Osteoblast (primary cell): ENCODE results near the gene CCDC85C. TPM values are rescaled to one million over a fixed set of nuclear protein-coding genes. Genes with fewer than 3 reads are reported as not detected.

Source experiments
- DNase-seq: peaks from one replicate; pipeline ENCODE4 v3.0.0; 2011; ENCODE audit warnings: low spot score, mixed read lengths; ENCODE audit not compliant: insufficient read length; ENCODE audit errors: missing footprints
- H2AFZ ChIP-seq: 2 replicates; pipeline ENCODE4 v1.6.0; 2011; ENCODE audit warnings: mild to moderate bottlenecking, low read length
- H3K27ac ChIP-seq: 2 replicates; pipeline ENCODE4 v1.5.1; 2011; ENCODE audit warnings: mild to moderate bottlenecking, low read depth, low read length, moderate library complexity
- H3K27me3 ChIP-seq: 2 replicates; pipeline ENCODE4 v1.6.0; 2012; ENCODE audit warnings: mild to moderate bottlenecking, control low read depth, inconsistent platforms, low read length, moderate library complexity; ENCODE audit not compliant: insufficient read depth
- H3K36me3 ChIP-seq: 2 replicates; pipeline ENCODE4 v1.5.1; 2011; ENCODE audit warnings: mild to moderate bottlenecking, low read length, control low read depth, moderate library complexity; ENCODE audit not compliant: insufficient read depth
- H3K4me1 ChIP-seq: 2 replicates; pipeline ENCODE4 v1.5.1; 2011; ENCODE audit warnings: mild to moderate bottlenecking, low read length, control low read depth, moderate library complexity; ENCODE audit not compliant: insufficient read depth
- H3K4me2 ChIP-seq: 2 replicates; pipeline ENCODE4 v1.6.0; 2011; ENCODE audit warnings: mild to moderate bottlenecking, low read length; ENCODE audit not compliant: insufficient read depth
- H3K4me3 ChIP-seq: fragments of 200-600 bp; sonication (generic); 3 replicates; pipeline ENCODE4 v1.5.1; 2012; ENCODE audit warnings: mild to moderate bottlenecking, low read length, inconsistent platforms; ENCODE audit not compliant: insufficient read depth
- H3K79me2 ChIP-seq: 2 replicates; pipeline ENCODE4 v1.6.0; 2012; ENCODE audit warnings: mild to moderate bottlenecking, low read length, control low read depth, inconsistent platforms; ENCODE audit not compliant: insufficient read depth
- H3K9me3 ChIP-seq: 2 replicates; pipeline ENCODE4 v1.5.1; 2011; ENCODE audit warnings: low read depth, low read length, control low read depth
- H4K20me1 ChIP-seq: 2 replicates; pipeline ENCODE4 v1.6.0; 2012; ENCODE audit warnings: mild to moderate bottlenecking, low read length, control low read depth; ENCODE audit not compliant: insufficient read depth
- CTCF ChIP-seq: IDR thresholded peaks from 2 replicates; pipeline ENCODE4 v1.5.1; 2011; ENCODE audit warnings: mild to moderate bottlenecking, low read depth, low read length, moderate library complexity; ENCODE audit errors: extremely low read depth
- total RNA-seq: library from RNA; depleted of rRNA; stranded (reverse); fragments of >200 nt; gene quantifications from 2 replicates; pipeline ENCODE4 v1.2.3, GENCODE V29; 2012

The CCDC85C gene
- total RNA-seq, 1 donor: 3.6 TPM

GRCh38 chr14:99560403-99560802 lies 43.6 kb downstream of the CCDC85C start:
- Histone ChIP-seq H3K27me3 (no peaks in the 10 kb centered on the region), H3K4me1 (peaks cover 11% of the 10 kb centered on the region)

GRCh38 chr14:99559286-99559990 lies 44.6 kb downstream of the CCDC85C start:
- Histone ChIP-seq H3K4me3 (no peak overlapping the region), H2AFZ (no peak overlapping the region), H3K27me3 (no peaks in the 10 kb centered on the region), H3K79me2 (peaks cover 6% of the 10 kb centered on the region), H3K4me2 (no peak overlapping the region), H3K9me3 (no peaks in the 10 kb centered on the region), H3K36me3 (no peaks in the 10 kb centered on the region), H3K27ac (no peak overlapping the region), H4K20me1 (peaks cover 43% of the 10 kb centered on the region), H3K4me1 (peaks cover 11% of the 10 kb centered on the region)
- no peak for TF ChIP-seq CTCF
- DNase-seq: peak; percentile 60

More at GRCh38 chr14:99560403-99560802, 43.6 kb downstream of the CCDC85C start:
- Histone ChIP-seq H3K36me3 (no peaks in the 10 kb centered on the region), H3K27ac (no peak overlapping the region), H3K79me2 (peaks cover 6% of the 10 kb centered on the region), H4K20me1 (peaks cover 49% of the 10 kb centered on the region), H3K4me3 (no peak overlapping the region), H2AFZ (no peak overlapping the region), H3K4me2 (no peak overlapping the region), H3K9me3 (no peaks in the 10 kb centered on the region)
- DNase-seq: peak; percentile 45
- TF ChIP-seq CTCF: no peak

GRCh38 chr14:99556134-99556791 lies 47.7 kb downstream of the CCDC85C start:
- H2AFZ ChIP-seq: no peak overlapping the region
- DNase-seq: no peak
- H3K27me3 ChIP-seq: no peaks in the 10 kb centered on the region
- H3K36me3 ChIP-seq: no peaks in the 10 kb centered on the region
- peaks cover 6% of the 10 kb centered on the region for H3K79me2 ChIP-seq
- no peak overlapping the region for H3K4me2 ChIP-seq
- no peak overlapping the region for H3K27ac ChIP-seq
- H3K4me3 ChIP-seq: no peak overlapping the region
- H4K20me1 ChIP-seq: peaks cover 39% of the 10 kb centered on the region
- TF ChIP-seq CTCF: no peak
- H3K9me3 ChIP-seq: no peaks in the 10 kb centered on the region
- H3K4me1 ChIP-seq: peaks cover 11% of the 10 kb centered on the region
